H1 (cell line): ENCODE data around the gene IGF2R. TPM values are rescaled to one million over a fixed set of nuclear protein-coding genes. Genes with fewer than 3 reads are reported as not detected.

ENCODE experiments used
- ASH2L ChIP-seq: fragments of 200-600, 300-600 bp; sonication (generic); IDR thresholded peaks from one replicate; pipeline ENCODE4 v1.7.1; 2017; ENCODE audit warnings: low read length
- BRCA1 ChIP-seq: IDR thresholded peaks from 2 replicates; pipeline ENCODE4 v1.6.1; 2012; ENCODE audit warnings: low read depth, low read length, improper control_type of control experiment
- EZH2 ChIP-seq: fragments of 200-600 bp; sonication (generic); IDR thresholded peaks from 2 replicates; pipeline ENCODE4 v1.7.1; 2012; ENCODE audit warnings: low read depth, mild to moderate bottlenecking, moderate library complexity, low read length, inconsistent platforms; ENCODE audit not compliant: severe bottlenecking
- KDM5A ChIP-seq: fragments of 200-600 bp; IDR thresholded peaks from 2 replicates; pipeline ENCODE4 v1.7.1; 2012; ENCODE audit warnings: mild to moderate bottlenecking, low read length, inconsistent platforms, mixed read lengths
- RBBP5 ChIP-seq: IDR thresholded peaks from 2 replicates; pipeline ENCODE4 v1.7.1; 2012; ENCODE audit warnings: low read depth, mild to moderate bottlenecking, inconsistent platforms, low read length, moderate library complexity, borderline replicate concordance
- SIRT6 ChIP-seq: IDR thresholded peaks from one replicate; pipeline ENCODE4 v1.7.1; 2012; ENCODE audit warnings: low read length, inconsistent platforms
- SIX5 ChIP-seq: IDR thresholded peaks from 2 replicates; pipeline ENCODE4 v1.6.1; 2011; ENCODE audit warnings: mild to moderate bottlenecking, low read depth, low read length
- TCF12 ChIP-seq: IDR thresholded peaks from 2 replicates; pipeline ENCODE4 v1.6.1; 2011; ENCODE audit warnings: low read depth, mild to moderate bottlenecking, low read length
- polyA plus RNA-seq, 7 experiments: library from polyadenylated mRNA; depleted of rRNA in 3 of 7; stranded (reverse) in 5 of 7; unstranded in 2 of 7; fragments of >200 nt in 5 of 7; fragments of 200-250 nt in 2 of 7; gene quantifications; 1 replicate in 5 of 7; 2 replicates in 1 of 7; 4 replicates in 1 of 7; pipeline versions ENCODE4 v1.2.1 to v1.2.3, GENCODE V29; 2011 to 2013; ENCODE audit warnings: missing spikeins in 2 of 7, mixed read lengths in 2 of 7
- total RNA-seq: library from RNA; stranded (reverse); fragmentation: NEBNext Ultra II Directional; extraction: Animal tissue kit (Norgen Biotek cat#: 25700); gene quantifications from 2 replicates; pipeline ENCODE4 v1.2.1, GENCODE V29; 2021
- TF ChIP-seq, protein P1 (sequence below): fragments of 300-600 bp; sonication (generic); IDR thresholded peaks from 2 replicates; pipeline ENCODE4 v1.7.1; 2012; ENCODE audit warnings: low read length, moderate library complexity, mild to moderate bottlenecking, inconsistent platforms; ENCODE audit not compliant: insufficient replicate concordance

The IGF2R gene
- total and polyA plus RNA-seq, 2 of the 8 experiments (the other 6 are each of a cell fraction or from before 2014, with no cell fraction given), result 20.6 to 74.1 TPM

DNA sequence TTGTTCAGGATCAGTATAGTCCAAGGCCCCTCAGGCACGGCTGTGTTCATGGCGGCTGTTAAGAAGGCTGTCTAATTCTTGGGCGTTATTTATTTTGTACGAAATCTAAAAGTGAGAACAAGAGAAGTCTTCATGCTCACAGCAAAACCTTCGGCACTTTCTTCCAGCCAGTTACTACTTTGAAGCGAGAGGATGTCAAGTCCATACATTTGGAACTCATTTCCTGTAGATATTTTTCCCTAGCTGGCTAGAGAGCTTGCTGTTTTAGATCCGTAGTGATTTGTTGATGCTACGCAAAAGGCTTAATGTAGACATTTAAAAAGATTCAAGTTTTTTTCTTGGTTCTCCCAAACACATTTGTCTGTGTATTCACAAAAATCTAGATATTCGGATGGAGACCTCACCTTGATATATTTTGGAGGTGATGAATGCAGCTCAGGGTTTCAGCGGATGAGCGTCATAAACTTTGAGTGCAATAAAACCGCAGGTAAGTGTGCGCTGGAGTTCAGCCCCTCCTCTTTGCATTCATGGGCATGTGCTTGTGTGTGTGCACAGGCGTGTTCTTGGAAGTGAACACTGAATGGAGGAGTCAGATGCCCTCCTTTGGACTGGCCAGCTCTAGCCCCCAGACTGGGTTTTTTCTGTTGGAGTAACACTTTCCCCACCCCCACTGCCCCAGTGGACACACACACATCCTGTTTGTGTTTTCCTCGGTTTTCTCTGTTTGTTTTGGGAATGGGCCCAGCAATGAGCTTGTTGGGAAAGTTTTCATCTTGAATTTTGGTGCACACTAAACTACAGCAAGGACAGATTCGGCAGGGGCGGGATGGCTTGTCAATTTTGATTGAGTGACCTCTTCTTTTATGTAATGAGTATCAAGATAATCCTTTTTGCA is 65.4 kb downstream of the IGF2R start (continued):
- TF ChIP-seq, protein P1, sequence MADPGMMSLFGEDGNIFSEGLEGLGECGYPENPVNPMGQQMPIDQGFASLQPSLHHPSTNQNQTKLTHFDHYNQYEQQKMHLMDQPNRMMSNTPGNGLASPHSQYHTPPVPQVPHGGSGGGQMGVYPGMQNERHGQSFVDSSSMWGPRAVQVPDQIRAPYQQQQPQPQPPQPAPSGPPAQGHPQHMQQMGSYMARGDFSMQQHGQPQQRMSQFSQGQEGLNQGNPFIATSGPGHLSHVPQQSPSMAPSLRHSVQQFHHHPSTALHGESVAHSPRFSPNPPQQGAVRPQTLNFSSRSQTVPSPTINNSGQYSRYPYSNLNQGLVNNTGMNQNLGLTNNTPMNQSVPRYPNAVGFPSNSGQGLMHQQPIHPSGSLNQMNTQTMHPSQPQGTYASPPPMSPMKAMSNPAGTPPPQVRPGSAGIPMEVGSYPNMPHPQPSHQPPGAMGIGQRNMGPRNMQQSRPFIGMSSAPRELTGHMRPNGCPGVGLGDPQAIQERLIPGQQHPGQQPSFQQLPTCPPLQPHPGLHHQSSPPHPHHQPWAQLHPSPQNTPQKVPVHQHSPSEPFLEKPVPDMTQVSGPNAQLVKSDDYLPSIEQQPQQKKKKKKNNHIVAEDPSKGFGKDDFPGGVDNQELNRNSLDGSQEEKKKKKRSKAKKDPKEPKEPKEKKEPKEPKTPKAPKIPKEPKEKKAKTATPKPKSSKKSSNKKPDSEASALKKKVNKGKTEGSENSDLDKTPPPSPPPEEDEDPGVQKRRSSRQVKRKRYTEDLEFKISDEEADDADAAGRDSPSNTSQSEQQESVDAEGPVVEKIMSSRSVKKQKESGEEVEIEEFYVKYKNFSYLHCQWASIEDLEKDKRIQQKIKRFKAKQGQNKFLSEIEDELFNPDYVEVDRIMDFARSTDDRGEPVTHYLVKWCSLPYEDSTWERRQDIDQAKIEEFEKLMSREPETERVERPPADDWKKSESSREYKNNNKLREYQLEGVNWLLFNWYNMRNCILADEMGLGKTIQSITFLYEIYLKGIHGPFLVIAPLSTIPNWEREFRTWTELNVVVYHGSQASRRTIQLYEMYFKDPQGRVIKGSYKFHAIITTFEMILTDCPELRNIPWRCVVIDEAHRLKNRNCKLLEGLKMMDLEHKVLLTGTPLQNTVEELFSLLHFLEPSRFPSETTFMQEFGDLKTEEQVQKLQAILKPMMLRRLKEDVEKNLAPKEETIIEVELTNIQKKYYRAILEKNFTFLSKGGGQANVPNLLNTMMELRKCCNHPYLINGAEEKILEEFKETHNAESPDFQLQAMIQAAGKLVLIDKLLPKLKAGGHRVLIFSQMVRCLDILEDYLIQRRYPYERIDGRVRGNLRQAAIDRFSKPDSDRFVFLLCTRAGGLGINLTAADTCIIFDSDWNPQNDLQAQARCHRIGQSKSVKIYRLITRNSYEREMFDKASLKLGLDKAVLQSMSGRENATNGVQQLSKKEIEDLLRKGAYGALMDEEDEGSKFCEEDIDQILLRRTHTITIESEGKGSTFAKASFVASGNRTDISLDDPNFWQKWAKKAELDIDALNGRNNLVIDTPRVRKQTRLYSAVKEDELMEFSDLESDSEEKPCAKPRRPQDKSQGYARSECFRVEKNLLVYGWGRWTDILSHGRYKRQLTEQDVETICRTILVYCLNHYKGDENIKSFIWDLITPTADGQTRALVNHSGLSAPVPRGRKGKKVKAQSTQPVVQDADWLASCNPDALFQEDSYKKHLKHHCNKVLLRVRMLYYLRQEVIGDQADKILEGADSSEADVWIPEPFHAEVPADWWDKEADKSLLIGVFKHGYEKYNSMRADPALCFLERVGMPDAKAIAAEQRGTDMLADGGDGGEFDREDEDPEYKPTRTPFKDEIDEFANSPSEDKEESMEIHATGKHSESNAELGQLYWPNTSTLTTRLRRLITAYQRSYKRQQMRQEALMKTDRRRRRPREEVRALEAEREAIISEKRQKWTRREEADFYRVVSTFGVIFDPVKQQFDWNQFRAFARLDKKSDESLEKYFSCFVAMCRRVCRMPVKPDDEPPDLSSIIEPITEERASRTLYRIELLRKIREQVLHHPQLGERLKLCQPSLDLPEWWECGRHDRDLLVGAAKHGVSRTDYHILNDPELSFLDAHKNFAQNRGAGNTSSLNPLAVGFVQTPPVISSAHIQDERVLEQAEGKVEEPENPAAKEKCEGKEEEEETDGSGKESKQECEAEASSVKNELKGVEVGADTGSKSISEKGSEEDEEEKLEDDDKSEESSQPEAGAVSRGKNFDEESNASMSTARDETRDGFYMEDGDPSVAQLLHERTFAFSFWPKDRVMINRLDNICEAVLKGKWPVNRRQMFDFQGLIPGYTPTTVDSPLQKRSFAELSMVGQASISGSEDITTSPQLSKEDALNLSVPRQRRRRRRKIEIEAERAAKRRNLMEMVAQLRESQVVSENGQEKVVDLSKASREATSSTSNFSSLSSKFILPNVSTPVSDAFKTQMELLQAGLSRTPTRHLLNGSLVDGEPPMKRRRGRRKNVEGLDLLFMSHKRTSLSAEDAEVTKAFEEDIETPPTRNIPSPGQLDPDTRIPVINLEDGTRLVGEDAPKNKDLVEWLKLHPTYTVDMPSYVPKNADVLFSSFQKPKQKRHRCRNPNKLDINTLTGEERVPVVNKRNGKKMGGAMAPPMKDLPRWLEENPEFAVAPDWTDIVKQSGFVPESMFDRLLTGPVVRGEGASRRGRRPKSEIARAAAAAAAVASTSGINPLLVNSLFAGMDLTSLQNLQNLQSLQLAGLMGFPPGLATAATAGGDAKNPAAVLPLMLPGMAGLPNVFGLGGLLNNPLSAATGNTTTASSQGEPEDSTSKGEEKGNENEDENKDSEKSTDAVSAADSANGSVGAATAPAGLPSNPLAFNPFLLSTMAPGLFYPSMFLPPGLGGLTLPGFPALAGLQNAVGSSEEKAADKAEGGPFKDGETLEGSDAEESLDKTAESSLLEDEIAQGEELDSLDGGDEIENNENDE, result no peak
- TF ChIP-seq ASH2L, result no peak
- no peak for TF ChIP-seq KDM5A
- TF ChIP-seq SIRT6, result no peak
- TF ChIP-seq SIX5, result no peak
- TF ChIP-seq RBBP5, result no peak
- TF ChIP-seq BRCA1, result no peak
- TF ChIP-seq TCF12, result no peak
- TF ChIP-seq EZH2, result no peak
